OCI-LY7 (cell line): ENCODE measurements around the gene CSNK1D. TPM values are rescaled to one million over a fixed set of nuclear protein-coding genes. Genes with fewer than 3 reads are reported as not detected.

ENCODE experiments used
- BruUV-seq: library from RNA; stranded (reverse); fragments of 400-500 nt; replicated peaks from 2 replicates; lab custom pipeline; 2021; lab: Mats Ljungman, UMichigan
- CTCF ChIA-PET: fragments of 300-600 bp; sonication (Branson Sonifier 250); formaldehyde crosslinking; loops from one replicate; lab custom pipeline; 2022; ENCODE audit warnings: antibody characterized with exemption; ENCODE audit not compliant: unreplicated experiment; lab: Charles Lee
- POLR2A ChIA-PET: fragments of 300-600 bp; sonication (Branson Sonifier 250); formaldehyde crosslinking; loops from one replicate; lab custom pipeline; 2022; ENCODE audit warnings: antibody characterized with exemption; lab: Charles Lee
- DNase-seq: peaks from one replicate; pipeline ENCODE4 v3.0.0-alpha.2; 2015; ENCODE audit warnings: low spot score
- H2AFZ ChIP-seq: fragments of 200-600 bp; sonication (generic), shearing (Covaris generic); 2 replicates; pipeline ENCODE4 v1.6.1; 2014; ENCODE audit warnings: mild to moderate bottlenecking, antibody characterized with exemption, low read length, moderate library complexity
- H3K27ac ChIP-seq: fragments of 200-600 bp; sonication (generic); 2 replicates; pipeline ENCODE4 v1.5.1; 2014; ENCODE audit warnings: mixed run types, low read depth, mild to moderate bottlenecking, moderate library complexity, low read length, inconsistent platforms; ENCODE audit not compliant: poor library complexity, severe bottlenecking
- H3K36me3 ChIP-seq: fragments of 200-600 bp; sonication (generic); 2 replicates; pipeline ENCODE4 v1.6.1; 2014; ENCODE audit warnings: mild to moderate bottlenecking, antibody characterized with exemption, low read length, moderate library complexity, mixed read lengths; ENCODE audit not compliant: insufficient read depth
- H3K4me1 ChIP-seq: fragments of 200-600 bp; sonication (generic); 2 replicates; pipeline ENCODE4 v1.5.1; 2014; ENCODE audit warnings: mild to moderate bottlenecking, low read length; ENCODE audit not compliant: insufficient read depth, poor library complexity, severe bottlenecking
- H3K4me2 ChIP-seq: fragments of 200-600 bp; sonication (generic); 2 replicates; pipeline ENCODE4 v1.6.1; 2014; ENCODE audit warnings: mild to moderate bottlenecking, low read length
- H3K4me3 ChIP-seq: fragments of 200-600 bp; sonication (generic); 2 replicates; pipeline ENCODE4 v1.5.1; 2014; ENCODE audit warnings: mild to moderate bottlenecking, low read depth, low read length; ENCODE audit not compliant: poor library complexity, severe bottlenecking
- H3K79me2 ChIP-seq: fragments of 200-600 bp; sonication (generic); 2 replicates; pipeline ENCODE4 v1.6.1; 2016; ENCODE audit warnings: low read depth, mild to moderate bottlenecking, low read length, moderate library complexity, mixed read lengths; ENCODE audit not compliant: insufficient read depth
- H3K9me2 ChIP-seq: fragments of 200-600 bp; sonication (generic); 2 replicates; pipeline ENCODE4 v1.6.1; 2016; ENCODE audit warnings: mild to moderate bottlenecking, low read length, mixed read lengths; ENCODE audit not compliant: insufficient read depth
- H3K9me3 ChIP-seq: fragments of 200-600 bp; sonication (generic); 2 replicates; pipeline ENCODE4 v1.6.1; 2014; ENCODE audit warnings: mild to moderate bottlenecking, mixed run types, low read length, mixed read lengths
- H4K20me1 ChIP-seq: fragments of 200-600 bp; sonication (generic); 2 replicates; pipeline ENCODE4 v1.6.1; 2014; ENCODE audit warnings: mild to moderate bottlenecking, antibody characterized with exemption, low read length, moderate library complexity, mixed read lengths; ENCODE audit not compliant: insufficient read depth
- EZH2phosphoT487 ChIP-seq: fragments of 200-600 bp; sonication (generic); IDR thresholded peaks from 2 replicates; pipeline ENCODE4 v1.6.1; 2018; ENCODE audit warnings: low read depth, borderline replicate concordance, mild to moderate bottlenecking, mixed run types, antibody characterized with exemption, low read length, moderate library complexity, mixed read lengths
- intact Hi-C: fragments of 100-400 bp; cut with micrococcal nuclease; formaldehyde crosslinking; loops from one replicate; pipeline ENCODE4 v1.10.0; 2022; ENCODE audit not compliant: unreplicated experiment
- total RNA-seq, 2 experiments: library from RNA; depleted of rRNA in 1 of 2; stranded (reverse); fragments of >200 nt in 1 of 2; shearing (Covaris generic) in 1 of 2; gene quantifications; 2 replicates each; pipeline ENCODE4 v1.2.3, GENCODE V29; 2014 to 2022
- TF ChIP-seq, protein P1 (sequence below): fragments of 200-600 bp; sonication (generic); conservative IDR thresholded peaks from 2 replicates; pipeline ENCODE4 v1.5.1; 2014; ENCODE audit warnings: mild to moderate bottlenecking, antibody characterized with exemption, low read length, moderate library complexity, mixed read lengths

CSNK1D gene
- total RNA-seq, 2 experiments from 2014 or later = 53.0 to 181 TPM

DNA sequence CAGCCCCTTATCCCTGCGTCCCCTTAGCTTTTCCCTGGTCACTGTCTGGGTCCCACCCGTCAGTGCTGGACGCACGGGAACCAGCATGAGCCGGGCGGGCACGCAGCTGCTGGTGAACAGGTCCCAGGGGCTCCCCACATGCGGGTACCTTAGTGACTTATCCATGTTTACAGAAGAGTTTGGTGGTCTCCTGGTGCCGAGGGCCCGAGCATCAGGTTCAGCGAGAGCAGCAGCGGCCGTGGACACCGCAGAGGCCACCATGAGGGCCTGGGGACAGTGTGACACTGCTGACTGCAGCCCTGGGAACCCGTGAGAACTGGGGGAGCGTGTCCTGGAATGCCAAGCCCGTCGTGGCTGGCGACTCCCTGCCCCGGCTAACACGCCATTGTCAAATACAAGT is 37.4 kb upstream of the CSNK1D start:
- CTCF ChIA-PET = no interaction called here
- TF ChIP-seq EZH2phosphoT487 = no peak
- TF ChIP-seq, protein P1, sequence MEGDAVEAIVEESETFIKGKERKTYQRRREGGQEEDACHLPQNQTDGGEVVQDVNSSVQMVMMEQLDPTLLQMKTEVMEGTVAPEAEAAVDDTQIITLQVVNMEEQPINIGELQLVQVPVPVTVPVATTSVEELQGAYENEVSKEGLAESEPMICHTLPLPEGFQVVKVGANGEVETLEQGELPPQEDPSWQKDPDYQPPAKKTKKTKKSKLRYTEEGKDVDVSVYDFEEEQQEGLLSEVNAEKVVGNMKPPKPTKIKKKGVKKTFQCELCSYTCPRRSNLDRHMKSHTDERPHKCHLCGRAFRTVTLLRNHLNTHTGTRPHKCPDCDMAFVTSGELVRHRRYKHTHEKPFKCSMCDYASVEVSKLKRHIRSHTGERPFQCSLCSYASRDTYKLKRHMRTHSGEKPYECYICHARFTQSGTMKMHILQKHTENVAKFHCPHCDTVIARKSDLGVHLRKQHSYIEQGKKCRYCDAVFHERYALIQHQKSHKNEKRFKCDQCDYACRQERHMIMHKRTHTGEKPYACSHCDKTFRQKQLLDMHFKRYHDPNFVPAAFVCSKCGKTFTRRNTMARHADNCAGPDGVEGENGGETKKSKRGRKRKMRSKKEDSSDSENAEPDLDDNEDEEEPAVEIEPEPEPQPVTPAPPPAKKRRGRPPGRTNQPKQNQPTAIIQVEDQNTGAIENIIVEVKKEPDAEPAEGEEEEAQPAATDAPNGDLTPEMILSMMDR = no peak
- no peaks in the 10 kb centered on the region for H3K9me2 ChIP-seq
- no peak overlapping the region for H2AFZ ChIP-seq
- H3K9me3 ChIP-seq = no peaks in the 10 kb centered on the region
- H3K4me2 ChIP-seq = no peak overlapping the region
- H3K4me1 ChIP-seq = no peaks in the 10 kb centered on the region
- DNase-seq = no peak
- no peak overlapping the region for H3K27ac ChIP-seq
- no TSS peak for BruUV-seq
- intact Hi-C loops = no loop called here
- H3K4me3 ChIP-seq = no peak overlapping the region
- no peaks in the 10 kb centered on the region for H4K20me1 ChIP-seq
- H3K36me3 ChIP-seq = no peaks in the 10 kb centered on the region
- POLR2A ChIA-PET = no interaction called here
- no peaks in the 10 kb centered on the region for H3K79me2 ChIP-seq

- no TSS peak for BruUV-seq
- DNase-seq = no peak
- CTCF ChIA-PET = no interaction called here
Observed at GRCh38 chr17:82309656-82310570, 36.4 kb upstream of the CSNK1D start.

More at GRCh38 chr17:82309656-82310570, 36.4 kb upstream of the CSNK1D start:
- POLR2A ChIA-PET = no interaction called here
- Histone ChIP-seq H3K4me1 (no peaks in the 10 kb centered on the region), H4K20me1 (no peaks in the 10 kb centered on the region), H3K4me3 (no peak overlapping the region), H3K27ac (no peak overlapping the region), H3K36me3 (no peaks in the 10 kb centered on the region), H2AFZ (no peak overlapping the region), H3K79me2 (no peaks in the 10 kb centered on the region), H3K4me2 (no peak overlapping the region), H3K9me3 (no peaks in the 10 kb centered on the region), H3K9me2 (no peaks in the 10 kb centered on the region)
- no peak for TF ChIP-seq EZH2phosphoT487
- TF ChIP-seq, protein P1 = no peak
- intact Hi-C loops = no loop called here
